GM19023 (cell line): ENCODE data around the gene PAIP1.
"Not testable (repeated sequence)": the region's sequence is repeated elsewhere in the genome, so short reads cannot be mapped to it uniquely, and the experiment has no call there.

ENCODE experiments used
- ATAC-seq: cut with Tn5 transposase; IDR thresholded peaks from one replicate; pipeline ENCODE4 v1.9.1; 2021; ENCODE audit warnings: mild to moderate bottlenecking, moderate library complexity; ENCODE audit not compliant: unreplicated experiment

Gene PAIP1

GRCh38 chr5:43523662-43524072, 33.2 kb downstream of the PAIP1 start:
- ATAC-seq = no peak

DNA sequence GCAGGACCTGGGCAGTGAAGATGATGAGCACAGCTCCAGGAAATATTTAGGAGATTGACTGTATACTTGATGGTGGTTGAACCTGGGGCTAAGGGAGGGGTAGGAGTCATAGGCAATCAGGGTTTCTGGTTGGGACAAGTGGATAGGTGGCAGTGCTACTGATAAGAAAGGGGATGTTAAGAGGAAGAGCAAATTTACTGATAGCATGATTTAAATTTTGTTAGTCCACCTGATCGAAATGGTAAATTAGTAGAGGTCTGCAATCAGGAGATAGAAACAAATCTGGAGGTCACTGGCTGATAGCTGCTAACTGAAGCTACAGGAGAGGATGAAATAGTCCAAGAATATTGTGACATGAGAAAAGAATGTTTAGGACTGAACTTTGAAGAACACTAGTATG, 36.3 kb downstream of the PAIP1 start:
- ATAC-seq = no peak

GRCh38 chr5:43515678-43516048, 41.2 kb downstream of the PAIP1 start:
- no peak for ATAC-seq

- peak; percentile 99 for ATAC-seq
Measured at GRCh38 chr5:43514816-43515677, 41.8 kb downstream of the PAIP1 start, which contains the start of gene C5orf34. Gene C5orf34 (minus strand): TSS chr5:43515148. CDS start chr5:43509339, 5,809 bp downstream.

DNA sequence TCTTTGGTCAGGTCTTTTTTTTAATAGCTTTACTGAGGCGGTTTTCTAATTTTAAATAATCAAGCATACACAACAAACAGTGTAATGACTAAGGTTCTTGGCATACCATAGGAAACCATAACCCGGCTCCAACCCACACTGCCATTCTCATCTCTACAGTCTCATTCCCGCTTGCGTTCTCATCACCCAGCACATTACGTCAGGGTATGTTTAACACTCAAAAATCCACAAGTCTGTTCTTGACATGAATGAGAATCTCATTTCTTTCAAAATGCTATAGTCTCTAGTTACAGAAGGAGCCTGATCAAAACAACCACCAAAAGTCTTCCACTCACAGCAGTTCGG, 42.4 kb downstream of the PAIP1 start:
- peak; percentile 20 for ATAC-seq

GRCh38 chr5:43514025-43514424, 42.9 kb downstream of the PAIP1 start:
- no peak for ATAC-seq

GRCh38 chr5:43511062-43511461, 45.8 kb downstream of the PAIP1 start:
- not testable (repeated sequence) for ATAC-seq

DNA sequence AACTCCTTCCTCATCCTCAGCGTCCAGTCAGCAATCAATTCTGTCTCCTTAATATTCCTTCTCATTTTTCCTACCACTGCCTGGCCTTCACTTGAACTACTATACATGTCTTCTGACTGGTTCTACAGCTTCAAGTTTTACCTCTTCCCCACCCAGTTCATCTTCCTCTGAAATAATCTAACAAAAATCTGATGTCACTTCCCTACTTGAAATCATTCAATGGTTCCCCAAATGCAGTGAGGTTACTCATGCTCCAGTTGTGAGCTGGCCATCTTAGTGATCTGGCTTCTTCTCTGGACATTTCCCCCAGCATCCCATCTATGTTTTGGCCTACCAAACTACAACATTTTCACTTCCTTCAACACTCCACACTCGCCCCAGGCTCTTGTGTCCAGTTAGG, 58.3 kb downstream of the PAIP1 start:
- ATAC-seq = no peak

DNA sequence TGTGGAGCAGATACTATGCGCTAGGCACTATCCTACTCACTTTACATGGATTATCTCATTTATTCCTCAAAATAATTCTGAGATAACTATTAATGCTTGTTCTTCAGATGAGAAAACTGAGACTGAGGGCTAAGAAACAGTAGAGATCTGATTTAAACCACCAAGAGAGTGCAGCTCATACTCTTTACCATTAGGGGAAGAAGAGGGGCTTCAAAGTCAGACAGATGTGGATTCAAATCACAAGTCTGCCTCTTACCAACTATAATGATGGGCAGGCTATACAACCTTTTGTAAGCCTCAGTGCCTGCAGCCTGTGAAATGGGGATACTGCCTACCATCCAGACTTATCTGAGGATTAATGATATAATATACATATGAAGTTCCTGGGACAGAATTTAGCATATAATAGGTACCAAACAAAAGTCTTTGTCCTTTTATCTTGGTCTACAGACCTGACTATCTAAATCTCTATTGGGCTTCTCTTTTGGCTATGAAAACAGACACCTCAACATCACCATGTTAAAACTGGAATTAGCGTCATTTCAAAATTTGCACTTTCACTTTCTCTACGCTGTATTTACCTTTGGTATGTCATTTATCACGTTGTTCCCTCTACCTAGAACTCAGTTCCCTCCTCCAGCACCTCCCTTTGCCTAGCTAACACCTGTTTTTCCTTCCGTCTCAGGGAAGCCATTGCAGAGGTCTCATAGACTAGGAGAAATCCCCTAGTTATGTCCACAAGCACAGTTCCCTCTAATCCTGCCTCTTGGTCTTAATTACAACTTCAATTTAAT, 59.4 kb downstream of the PAIP1 start:
- no peak for ATAC-seq

DNA sequence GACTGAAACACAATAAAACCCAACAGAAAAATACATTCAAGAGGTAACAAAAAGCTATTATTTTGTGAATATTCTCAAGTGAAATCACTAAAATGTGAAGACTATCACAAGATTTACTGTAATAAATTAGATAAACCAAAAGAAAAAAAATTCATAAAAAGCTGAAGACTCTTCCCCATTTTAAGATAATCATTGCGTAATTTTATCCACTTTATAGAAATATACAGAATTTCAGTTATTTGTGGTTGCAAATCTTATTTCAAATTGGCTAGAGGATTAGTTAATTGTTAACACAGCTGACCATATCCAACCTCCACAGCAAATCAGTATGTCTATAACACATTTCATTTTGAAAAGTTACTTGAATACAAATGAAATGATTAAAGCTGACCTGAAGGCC, 65.6 kb downstream of the PAIP1 start:
- no peak for ATAC-seq

- no peak for ATAC-seq
Measured at GRCh38 chr5:43486353-43486752, 70.5 kb downstream of the PAIP1 start.

DNA sequence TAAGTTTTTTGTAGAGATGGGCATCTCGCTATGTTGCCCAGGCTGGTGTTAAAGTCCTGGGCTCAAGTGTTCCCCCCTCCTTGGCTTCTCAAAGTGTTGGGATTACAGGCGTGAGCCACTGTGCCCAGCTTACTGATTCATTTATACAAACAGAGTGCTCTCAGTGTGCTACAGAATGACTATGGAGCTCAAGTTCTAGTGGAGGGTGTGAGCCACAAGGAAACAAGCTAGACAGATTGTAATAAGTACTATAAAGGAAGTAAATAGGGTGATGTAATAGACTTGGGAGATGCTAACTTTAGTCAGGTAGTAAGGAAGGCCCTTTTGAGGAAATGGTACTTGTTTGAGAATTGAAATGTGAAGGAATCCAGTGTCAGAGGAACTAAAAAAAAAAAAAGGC, 71.5 kb downstream of the PAIP1 start:
- no peak for ATAC-seq

DNA sequence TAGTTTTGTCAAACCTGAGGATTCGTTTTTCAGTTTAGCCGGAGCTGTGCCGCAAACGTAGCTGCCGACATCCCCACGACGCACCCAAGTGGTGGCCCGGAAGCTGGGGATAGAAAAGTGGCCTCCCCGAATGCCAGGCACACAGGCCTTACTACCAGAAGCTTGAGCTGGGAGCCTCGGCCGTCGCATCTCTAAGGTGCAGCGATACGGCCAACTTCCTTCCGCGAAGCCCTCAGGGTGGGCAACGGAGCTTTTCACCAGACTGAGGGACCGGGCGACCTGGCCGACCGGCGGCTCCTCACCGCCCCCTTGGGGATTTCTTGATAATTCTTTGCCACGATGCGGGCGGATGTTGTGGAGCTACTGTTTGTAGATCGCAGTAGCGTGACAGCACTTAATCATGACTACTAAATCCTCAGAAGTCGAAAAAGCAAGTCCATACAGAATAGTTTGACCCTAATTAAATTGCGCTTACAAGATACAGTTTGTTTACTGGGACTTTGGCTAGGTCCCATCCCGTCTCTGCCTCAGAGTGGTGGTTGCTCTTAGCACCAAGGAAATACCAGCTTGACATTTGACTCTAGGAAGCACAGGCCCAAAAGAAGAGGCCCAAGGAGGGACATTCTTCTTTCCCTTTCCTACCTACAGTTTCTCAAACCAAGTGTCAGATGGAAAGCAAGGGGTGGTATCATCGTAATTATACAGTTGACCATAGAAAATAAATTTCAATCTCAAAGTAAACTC, 72.6 kb downstream of the PAIP1 start:
- ATAC-seq = peak; percentile 76

DNA sequence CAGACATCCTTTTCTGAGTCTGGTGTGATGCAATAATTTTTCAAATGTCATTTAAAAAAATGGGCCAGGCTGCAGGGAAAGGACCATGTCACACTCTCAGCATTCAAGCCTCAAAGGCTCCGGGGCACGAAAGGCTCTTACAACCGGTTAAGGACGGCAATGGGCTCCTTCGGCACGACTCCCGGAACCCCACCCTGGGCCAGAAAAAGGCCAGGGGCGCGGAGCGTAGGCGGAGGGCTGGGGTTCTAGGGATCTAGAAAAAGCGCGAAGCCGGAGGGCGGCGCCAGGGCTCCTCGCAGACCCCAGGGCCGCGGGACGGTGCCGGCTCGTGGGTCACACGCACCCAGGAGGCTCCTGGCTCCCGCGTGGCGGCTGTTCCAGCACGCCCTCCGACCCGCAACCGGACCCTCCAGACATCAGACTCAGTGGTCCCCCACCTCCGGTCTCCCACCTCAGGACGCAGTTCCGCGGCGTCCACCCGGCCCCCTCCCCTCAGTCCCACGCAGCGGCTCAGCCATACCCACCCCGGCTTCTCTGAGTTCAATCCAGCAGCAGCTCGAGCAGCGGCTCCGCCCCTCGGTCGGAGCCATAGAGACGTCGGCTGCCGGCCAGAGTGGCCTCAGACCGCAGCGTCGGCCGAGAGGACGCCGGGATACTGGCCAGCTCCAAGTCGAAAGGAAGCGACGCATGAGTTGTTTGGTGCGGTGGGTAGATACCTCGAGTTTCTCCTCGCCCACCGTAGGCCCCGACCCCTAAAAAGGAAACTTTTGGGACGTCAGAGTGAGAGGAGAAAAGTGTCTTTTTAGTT, 73.4 kb downstream of the PAIP1 start, which contains the start of gene TMEM267:
Gene TMEM267, minus strand, starts transcription at position 568 of the 808 bp plus-strand sequence. CDS start 29,896 bp downstream, outside the sequence.
- peak; percentile 89 for ATAC-seq

- ATAC-seq = no peak
Measured at GRCh38 chr5:43482490-43483297, 74.2 kb downstream of the PAIP1 start.
